ENCODE measurements around the gene PDGFD.
A peak's percentile ranks its signal among the peaks of the same experiment; 100 is the strongest.

Gene PDGFD

DNA sequence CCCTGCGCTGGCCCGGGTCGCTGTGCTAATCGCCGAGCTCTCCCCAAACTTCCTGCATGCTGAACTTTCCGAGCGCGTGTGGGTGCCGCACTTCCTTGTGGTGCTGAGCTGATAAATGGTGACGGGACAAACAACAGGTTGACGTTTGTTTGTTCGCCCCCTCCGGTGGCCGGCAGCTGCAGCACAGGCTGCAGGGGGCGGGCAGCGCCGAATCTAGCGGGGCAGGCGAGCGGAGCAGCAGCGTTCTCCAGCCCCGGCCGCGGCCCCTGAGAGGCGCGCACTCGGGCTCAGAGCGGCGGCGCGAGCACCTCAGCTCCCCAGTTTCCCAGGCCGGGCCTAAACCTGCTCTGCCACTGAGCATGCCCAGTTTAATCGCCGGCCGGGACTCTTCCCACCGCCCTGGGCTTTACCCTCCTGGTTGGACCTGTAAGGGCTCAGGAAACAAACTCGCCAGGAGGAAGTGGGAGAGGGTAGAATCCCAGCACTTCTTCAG lies at the start of gene PDGFD:
Gene PDGFD (minus strand): TSS at position 120 of the 493 bp plus-strand sequence.
- H3K4me3 ChIP-seq (replicated peaks; ENCODE audit: low read depth, low read length) = peak within 1 kb of the TSS; percentile 49
- TF ChIP-seq, protein P1, sequence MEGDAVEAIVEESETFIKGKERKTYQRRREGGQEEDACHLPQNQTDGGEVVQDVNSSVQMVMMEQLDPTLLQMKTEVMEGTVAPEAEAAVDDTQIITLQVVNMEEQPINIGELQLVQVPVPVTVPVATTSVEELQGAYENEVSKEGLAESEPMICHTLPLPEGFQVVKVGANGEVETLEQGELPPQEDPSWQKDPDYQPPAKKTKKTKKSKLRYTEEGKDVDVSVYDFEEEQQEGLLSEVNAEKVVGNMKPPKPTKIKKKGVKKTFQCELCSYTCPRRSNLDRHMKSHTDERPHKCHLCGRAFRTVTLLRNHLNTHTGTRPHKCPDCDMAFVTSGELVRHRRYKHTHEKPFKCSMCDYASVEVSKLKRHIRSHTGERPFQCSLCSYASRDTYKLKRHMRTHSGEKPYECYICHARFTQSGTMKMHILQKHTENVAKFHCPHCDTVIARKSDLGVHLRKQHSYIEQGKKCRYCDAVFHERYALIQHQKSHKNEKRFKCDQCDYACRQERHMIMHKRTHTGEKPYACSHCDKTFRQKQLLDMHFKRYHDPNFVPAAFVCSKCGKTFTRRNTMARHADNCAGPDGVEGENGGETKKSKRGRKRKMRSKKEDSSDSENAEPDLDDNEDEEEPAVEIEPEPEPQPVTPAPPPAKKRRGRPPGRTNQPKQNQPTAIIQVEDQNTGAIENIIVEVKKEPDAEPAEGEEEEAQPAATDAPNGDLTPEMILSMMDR (IDR thresholded peaks at IDR 0.05; ENCODE audit: low read depth, low read length, missing control alignments) = peak; percentile 49
- peak; percentile 37 for DNase-seq (ENCODE audit: extremely low read depth, low read depth)

DNA sequence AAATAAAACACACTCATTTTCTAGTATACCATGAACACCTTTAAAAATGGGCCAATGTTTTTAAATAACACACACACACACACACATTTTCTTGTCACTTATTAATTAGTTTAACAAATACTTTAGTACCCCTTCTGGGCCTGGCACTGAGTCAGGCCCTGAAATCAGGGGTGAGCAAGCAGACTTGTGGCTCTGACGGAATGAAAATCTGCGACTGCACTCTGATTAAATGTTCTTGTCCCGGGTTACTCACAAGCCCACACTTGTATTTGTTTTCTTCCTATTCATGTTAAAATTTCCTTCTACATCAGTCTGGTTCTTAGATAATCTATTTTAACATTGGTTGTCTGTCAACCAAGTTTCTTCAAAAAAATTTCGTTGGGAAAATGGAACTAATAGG lies 43.0 kb upstream of the PDGFD start:
- no peak for DNase-seq (ENCODE audit: extremely low read depth, low read depth)
- H3K4me3 ChIP-seq (replicated peaks; ENCODE audit: low read depth, low read length) = no peak overlapping the region
- TF ChIP-seq, protein P1 (IDR thresholded peaks at IDR 0.05; ENCODE audit: low read depth, low read length, missing control alignments) = no peak

DNA sequence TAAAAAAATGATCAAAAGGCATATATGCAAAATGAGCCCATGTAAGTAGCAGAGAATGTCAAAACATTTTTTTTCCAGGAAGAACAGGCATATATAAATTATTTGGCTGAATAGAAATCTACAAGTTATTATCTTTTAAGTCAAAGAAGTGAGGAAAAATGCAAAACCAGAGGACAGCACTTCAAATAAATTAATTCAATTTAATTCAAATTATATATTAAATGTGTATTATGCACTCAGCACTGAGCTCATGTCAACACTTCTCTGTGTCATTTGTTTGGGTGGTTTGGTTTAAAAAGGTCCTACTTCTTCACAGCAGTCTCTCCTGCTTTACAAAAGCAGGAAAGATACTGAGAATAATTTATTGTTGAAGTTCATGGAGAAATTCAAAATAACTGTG lies 41.9 kb upstream of the PDGFD start:
- TF ChIP-seq, protein P1 (IDR thresholded peaks at IDR 0.05; ENCODE audit: low read depth, low read length, missing control alignments) = no peak
- no peak for DNase-seq (ENCODE audit: extremely low read depth, low read depth)
- no peak overlapping the region for H3K4me3 ChIP-seq (replicated peaks; ENCODE audit: low read depth, low read length)

DNA sequence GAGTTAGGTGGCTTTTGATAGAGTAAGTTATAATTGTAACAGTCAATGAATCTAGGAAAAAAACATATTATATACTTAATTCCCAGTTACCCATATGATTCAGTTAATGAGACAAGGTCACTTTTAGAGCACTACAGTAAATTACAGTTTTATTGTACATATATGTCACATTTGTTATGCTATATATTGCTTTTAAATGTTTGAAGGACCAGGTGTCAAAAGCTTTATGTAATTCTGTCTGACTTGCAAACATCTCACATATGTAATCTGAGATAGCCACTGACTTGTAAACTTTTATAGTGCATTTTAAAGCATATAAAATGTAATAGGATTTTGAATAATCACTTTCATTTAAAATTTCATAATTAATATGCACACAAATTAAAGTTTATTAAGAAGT lies 36.7 kb upstream of the PDGFD start:
- DNase-seq (ENCODE audit: extremely low read depth, low read depth) = no peak
- TF ChIP-seq, protein P1 (IDR thresholded peaks at IDR 0.05; ENCODE audit: low read depth, low read length, missing control alignments) = no peak
- no peak overlapping the region for H3K4me3 ChIP-seq (replicated peaks; ENCODE audit: low read depth, low read length)

DNA sequence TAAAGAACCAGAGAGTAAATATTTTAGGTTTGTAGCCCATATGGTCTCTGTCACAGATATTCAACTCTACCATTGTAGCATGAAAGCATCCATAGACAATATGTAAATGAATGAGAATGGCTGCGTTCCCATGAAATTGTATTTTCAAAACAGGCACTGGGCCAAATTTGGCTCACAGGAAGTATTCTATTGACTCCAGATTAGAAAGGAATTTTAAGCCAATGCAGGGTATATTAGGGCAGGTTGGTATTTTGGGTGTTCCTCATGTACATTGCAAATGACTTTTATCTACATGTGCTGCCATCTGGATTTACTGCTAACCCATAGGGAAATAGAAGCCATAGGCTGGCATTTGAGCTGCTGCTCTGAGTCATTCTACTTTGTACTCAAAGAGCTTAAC lies 35.1 kb upstream of the PDGFD start:
- DNase-seq (ENCODE audit: extremely low read depth, low read depth) = no peak
- no peak overlapping the region for H3K4me3 ChIP-seq (replicated peaks; ENCODE audit: low read depth, low read length)
- TF ChIP-seq, protein P1 (IDR thresholded peaks at IDR 0.05; ENCODE audit: low read depth, low read length, missing control alignments) = no peak

DNA sequence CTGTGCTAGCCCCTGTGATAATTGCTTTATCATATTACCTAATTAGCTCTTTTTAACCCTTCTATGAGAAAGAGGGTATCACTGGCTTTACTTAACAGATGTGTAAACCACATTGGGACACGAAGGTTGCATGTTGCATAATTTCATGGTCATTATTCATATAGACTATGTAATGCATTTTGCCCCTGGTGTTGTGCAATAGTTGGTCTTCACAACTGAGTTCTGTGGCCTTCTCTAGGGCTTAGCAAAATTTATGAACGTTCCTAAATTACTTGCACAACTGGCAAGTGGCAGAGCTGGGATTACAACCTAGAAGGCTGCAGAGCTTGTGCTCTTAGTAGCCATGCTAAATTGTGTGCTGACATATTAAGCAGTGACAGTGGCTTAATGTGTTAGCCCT lies 34.6 kb upstream of the PDGFD start:
- no peak for DNase-seq (ENCODE audit: extremely low read depth, low read depth)
- TF ChIP-seq, protein P1 (IDR thresholded peaks at IDR 0.05; ENCODE audit: low read depth, low read length, missing control alignments) = no peak
- no peak overlapping the region for H3K4me3 ChIP-seq (replicated peaks; ENCODE audit: low read depth, low read length)

DNA sequence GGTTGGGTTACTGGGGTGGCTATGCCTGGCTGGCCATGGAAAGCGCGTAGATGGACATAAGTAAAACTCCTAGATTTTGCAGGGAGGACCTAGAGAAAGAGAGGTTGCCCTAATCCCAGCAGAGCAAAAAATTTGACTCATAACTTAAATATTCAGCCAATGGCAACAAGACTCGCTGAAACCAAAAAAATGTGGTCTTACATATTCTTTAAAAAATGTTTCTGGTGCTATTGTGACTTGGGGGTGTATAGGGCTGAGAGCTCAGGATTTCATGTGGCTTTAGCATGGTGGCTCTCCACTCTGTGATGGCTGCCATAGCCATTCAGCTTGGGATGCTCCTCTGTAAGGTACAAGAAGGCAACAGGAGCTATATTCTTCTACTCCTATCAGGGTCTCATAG lies 27.2 kb upstream of the PDGFD start:
- TF ChIP-seq, protein P1 (IDR thresholded peaks at IDR 0.05; ENCODE audit: low read depth, low read length, missing control alignments) = no peak
- DNase-seq (ENCODE audit: extremely low read depth, low read depth) = peak; percentile 1
- no peak overlapping the region for H3K4me3 ChIP-seq (replicated peaks; ENCODE audit: low read depth, low read length)

Measured in HFF-Myc (cell line).